Measurements from ENCODE around the gene GMCL1. TPM values are rescaled to one million over a fixed set of nuclear protein-coding genes. Genes with fewer than 3 reads are reported as not detected.

GMCL1 gene
- total and polyA plus RNA-seq, 8 donors: 7.6 to 15.4 (median 9.4) TPM

GRCh38 chr2:69790601-69790959 is 38.9 kb upstream of the GMCL1 start:
- no peak for TF ChIP-seq CTCF (IDR thresholded peaks at IDR 0.05)
- no peak for ATAC-seq
- intact Hi-C loops (cut with DNase I): no loop called here
- peaks cover 11 to 26% (median 19%) of the 10 kb centered on the region in 3 donors for H3K4me1 ChIP-seq
- 33 to 38% methylated on average over 1 of the region's 1 CpG for WGBS, 2 donors
- peak overlapping the region in 2 of 4 donors; percentile 44 to 68 for H3K27ac ChIP-seq
- H3K9me3 ChIP-seq: no peaks in the 10 kb centered on the region
- peaks cover 0 to 26% (median 4%) of the 10 kb centered on the region in 3 donors for H3K36me3 ChIP-seq
- H3K27me3 ChIP-seq: no peaks in the 10 kb centered on the region
- FAIRE-seq: no peak
- H3K4me3 ChIP-seq: no peak overlapping the region
- no peak for DNase-seq

GRCh38 chr2:69791045-69791444 is 38.4 kb upstream of the GMCL1 start:
- peaks cover 8 to 23% (median 14%) of the 10 kb centered on the region in 3 donors for H3K4me1 ChIP-seq
- no peak for ATAC-seq
- H3K27me3 ChIP-seq: no peaks in the 10 kb centered on the region
- H3K9me3 ChIP-seq: no peaks in the 10 kb centered on the region
- DNase-seq: no peak
- H3K36me3 ChIP-seq: peaks cover 0 to 26% (median 4%) of the 10 kb centered on the region in 3 donors
- H3K27ac ChIP-seq: peak overlapping the region in 2 of 4 donors; percentile 44 to 68
- no peak for FAIRE-seq
- intact Hi-C loops (cut with DNase I): no loop called here
- no peak overlapping the region for H3K4me3 ChIP-seq
- TF ChIP-seq CTCF (IDR thresholded peaks at IDR 0.05): no peak

- intact Hi-C loops (cut with DNase I): no loop called here
- no peak for TF ChIP-seq CTCF (IDR thresholded peaks at IDR 0.05)
- FAIRE-seq (no peak), DNase-seq (no peak), ATAC-seq (no peak)
- WGBS, 2 donors: 78 to 95% methylated on average over 1 of the region's 1 CpG
- Histone ChIP-seq H3K27me3 (no peaks in the 10 kb centered on the region), H3K36me3 (peaks cover 0 to 6% (median 4%) of the 10 kb centered on the region in 3 donors), H3K9me3 (no peaks in the 10 kb centered on the region), H3K4me1 (peaks cover 4 to 16% (median 15%) of the 10 kb centered on the region in 3 donors), H3K27ac (peak overlapping the region in 3 of 4 donors; percentile 4 to 72 (median 70)), H3K4me3 (no peak overlapping the region)
These were observed 33.3 kb upstream of the GMCL1 start for GRCh38 chr2:69796174-69796573.

GRCh38 chr2:69797235-69797634 is 32.2 kb upstream of the GMCL1 start:
- WGBS, 2 donors: 72 to 74% methylated on average over 4 of the region's 4 CpGs
- no peaks in the 10 kb centered on the region for H3K9me3 ChIP-seq
- H3K27me3 ChIP-seq: no peaks in the 10 kb centered on the region
- peak overlapping the region in 3 of 4 donors; percentile 38 to 72 (median 70) for H3K27ac ChIP-seq
- FAIRE-seq (no peak), DNase-seq (no peak), ATAC-seq (no peak)
- H3K4me1 ChIP-seq: peaks cover 0 to 16% (median 12%) of the 10 kb centered on the region in 3 donors
- intact Hi-C loops (cut with DNase I): no loop called here
- H3K4me3 ChIP-seq: no peak overlapping the region
- peaks cover 0 to 6% (median 4%) of the 10 kb centered on the region in 3 donors for H3K36me3 ChIP-seq
- no peak for TF ChIP-seq CTCF (IDR thresholded peaks at IDR 0.05)

GRCh38 chr2:69797836-69798289 is 31.6 kb upstream of the GMCL1 start:
- intact Hi-C loops (cut with DNase I): no loop called here
- peak overlapping the region in 3 of 4 donors; percentile 38 to 72 (median 70) for H3K27ac ChIP-seq
- H3K4me1 ChIP-seq: peaks cover 0 to 16% (median 12%) of the 10 kb centered on the region in 3 donors
- H3K36me3 ChIP-seq: peaks cover 0 to 6% (median 4%) of the 10 kb centered on the region in 3 donors
- 58 to 59% methylated on average over 3 of the region's 3 CpGs for WGBS, 2 donors
- DNase-seq: no peak
- H3K27me3 ChIP-seq: no peaks in the 10 kb centered on the region
- no peak overlapping the region for H3K4me3 ChIP-seq
- no peak for FAIRE-seq
- no peaks in the 10 kb centered on the region for H3K9me3 ChIP-seq
- ATAC-seq: peak in 2 of 4 donors; percentile 6 to 15
- TF ChIP-seq CTCF (IDR thresholded peaks at IDR 0.05): no peak
